NCI-H2196 (cell line): ENCODE results near the gene MIOX.

Experiments used
- DNase-seq: peaks from one replicate; lab custom pipeline; 2025; ENCODE audit not compliant: unreplicated experiment; lab: John Stamatoyannopoulos, UW

MIOX gene

DNA sequence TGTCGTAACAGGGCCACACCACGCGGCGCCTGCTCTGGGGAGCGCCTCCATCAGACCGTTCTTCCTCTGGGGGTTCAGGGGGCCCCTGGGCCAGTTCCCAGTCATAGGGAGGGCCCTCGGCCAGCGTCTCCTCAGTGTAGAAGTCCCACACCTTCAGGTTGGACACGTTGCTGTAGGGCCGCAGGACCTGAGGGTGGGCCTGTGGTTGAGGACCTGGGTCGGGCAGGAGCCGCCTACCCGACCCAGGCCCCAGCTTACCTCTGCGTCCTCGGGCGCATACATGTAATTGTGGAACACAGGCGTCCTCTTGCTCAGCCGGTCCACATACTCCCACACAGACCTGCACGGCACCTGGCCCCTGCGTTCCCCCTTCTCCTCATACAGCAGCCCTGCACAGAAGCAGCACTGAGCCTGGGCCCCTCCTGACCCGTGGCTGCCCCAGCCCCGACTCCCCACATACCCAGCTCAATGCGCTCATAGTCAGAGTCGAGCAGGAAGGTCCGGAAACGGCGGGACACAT lies 32.0 kb upstream of the MIOX start:
- DNase-seq: no peak

DNA sequence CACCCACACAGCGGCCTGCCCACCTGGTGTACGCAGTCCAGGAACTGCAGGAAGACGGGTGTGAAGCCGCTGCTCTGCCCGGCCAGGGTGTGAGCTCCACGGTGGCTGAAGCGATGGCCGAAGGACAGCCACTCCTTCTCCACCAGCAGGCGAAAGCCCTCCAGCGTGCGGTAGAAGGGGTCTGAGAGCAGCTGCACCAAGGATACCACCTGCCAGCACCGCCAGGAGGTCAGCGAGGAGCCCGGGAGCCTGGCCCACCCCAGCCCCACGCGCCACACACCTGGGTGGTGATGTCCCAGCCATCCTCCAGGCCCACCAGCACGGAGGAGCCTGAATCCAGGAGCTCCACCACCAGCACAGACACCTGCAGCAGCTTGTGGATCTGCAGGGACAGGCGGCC lies 31.5 kb upstream of the MIOX start:
- DNase-seq: no peak

DNA sequence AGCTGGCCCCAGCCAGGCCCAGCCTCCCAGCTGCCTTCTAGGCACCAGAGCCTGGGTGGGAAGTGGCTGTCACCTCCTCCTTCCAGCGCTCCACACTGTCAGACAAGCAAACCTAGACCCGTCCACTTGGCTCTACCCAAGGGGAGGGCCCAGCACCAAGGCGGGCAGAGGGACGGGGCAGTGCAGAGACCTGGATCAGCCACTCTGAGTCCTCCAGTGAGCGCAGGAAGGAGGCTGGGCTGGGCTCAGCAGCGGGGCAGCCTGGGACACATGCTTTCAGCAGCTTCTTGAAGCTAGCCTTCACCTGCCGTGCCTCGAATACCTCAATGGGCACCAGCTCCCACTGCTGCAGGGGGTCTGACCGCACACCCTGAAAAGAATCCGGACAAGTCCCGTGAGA lies 30.6 kb upstream of the MIOX start:
- no peak for DNase-seq

DNA sequence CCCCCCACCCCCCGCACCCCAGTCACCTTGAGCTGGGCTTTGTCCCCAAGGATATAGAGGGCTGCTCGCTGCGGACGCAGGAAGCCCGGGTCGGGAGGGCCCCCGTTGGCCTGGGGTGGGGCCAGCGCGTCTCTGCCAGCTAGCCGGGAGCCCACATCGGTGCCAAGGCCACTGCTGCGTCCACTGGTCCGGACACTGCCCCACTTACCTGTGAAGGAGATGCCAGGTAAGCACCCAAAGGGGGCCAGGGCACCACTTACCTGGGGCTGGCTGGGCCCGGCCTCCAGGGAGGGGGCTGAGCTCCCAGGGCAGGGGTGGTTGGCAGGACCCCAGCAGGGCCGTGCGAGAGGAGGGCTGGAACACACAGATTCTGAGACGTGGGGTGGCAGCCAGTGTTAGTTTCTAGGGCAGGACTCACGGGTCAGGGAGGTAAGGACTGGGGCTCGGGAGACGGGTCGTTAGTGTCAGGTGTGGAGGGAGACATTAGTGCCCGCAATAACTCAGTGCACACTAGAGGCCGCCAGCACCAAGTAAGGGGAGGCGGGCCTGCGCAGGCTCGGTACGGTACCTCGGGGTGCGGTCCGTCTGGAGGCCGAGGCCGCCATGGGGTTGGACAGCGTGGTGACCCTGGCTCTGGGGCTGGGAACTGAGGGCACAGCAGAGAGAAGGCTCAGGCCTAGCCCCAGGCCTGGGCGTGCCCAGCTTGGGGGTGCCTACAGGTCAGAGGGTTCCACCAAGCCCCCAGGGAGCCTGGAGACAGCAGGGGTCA lies 30.0 kb upstream of the MIOX start:
- DNase-seq: no peak

DNA sequence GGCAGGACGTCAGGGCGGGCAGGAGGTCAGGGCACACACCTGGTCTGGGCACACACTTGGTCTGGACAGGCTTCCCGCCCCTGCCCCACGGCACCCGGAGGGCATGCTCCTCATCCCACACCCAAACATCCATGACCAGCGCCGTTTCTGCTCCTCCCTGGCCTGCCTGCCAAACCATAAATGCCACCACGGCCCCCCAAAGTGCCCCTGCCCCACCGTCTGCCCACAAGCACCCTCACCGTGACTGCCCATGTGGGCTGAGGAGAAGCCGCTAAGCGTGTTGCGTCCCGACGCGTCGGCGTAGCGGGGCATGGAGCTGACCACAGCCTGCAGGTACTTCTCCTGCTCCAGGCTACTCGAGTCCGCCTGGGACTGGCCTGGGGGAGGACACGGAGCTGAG lies 27.6 kb upstream of the MIOX start:
- DNase-seq: no peak

DNA sequence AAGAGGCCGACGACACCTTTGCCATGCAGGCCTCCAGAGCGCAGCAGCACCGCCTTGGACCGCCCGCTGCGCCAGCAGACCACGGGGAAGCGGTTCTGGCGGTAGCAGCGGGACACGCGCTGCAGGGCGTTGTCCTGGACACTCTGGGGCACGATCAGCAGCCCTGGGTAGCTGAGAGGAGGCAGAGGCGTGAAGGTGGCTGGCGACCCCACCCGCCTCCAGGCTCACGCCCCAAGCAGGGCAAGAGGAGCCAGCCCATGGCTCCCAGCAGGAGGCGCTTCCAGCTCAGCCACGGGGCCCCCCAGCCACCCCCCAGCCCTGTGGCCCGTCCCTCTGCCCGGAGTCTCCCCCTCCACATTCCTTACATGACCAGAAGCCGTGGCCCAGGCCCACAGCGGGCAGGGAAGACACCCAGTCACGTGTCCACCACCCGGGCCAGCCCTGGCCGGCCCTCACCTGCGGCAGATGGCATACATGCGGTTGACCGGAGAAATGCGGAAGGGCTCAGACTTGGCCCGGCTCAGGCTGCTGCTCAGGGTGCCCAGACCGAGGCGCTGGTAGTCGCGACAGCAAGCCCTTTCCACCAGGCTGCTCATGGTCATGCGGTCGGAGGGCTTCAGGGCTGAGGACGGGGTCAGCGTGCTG lies 27.0 kb upstream of the MIOX start:
- no peak for DNase-seq

DNA sequence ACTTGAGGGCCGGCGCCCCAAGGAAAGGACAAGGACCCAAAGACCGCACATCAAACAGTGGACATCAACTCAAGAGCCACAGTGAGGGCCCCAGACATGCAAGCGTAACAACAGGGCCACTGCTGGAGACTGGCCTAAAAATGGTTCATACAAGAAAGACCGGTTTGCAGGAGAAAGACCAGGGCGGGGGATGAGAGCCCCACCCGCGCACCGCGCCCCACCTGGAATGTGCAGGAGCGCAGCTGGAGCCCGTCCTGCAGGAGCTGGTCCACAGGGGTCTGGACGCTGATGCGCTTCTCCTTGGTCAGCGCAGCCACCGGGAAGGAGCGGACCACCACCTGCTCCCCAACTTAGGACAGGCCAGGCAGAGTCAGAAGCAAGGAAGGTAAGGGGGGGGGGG lies 25.7 kb upstream of the MIOX start:
- DNase-seq: no peak

DNA sequence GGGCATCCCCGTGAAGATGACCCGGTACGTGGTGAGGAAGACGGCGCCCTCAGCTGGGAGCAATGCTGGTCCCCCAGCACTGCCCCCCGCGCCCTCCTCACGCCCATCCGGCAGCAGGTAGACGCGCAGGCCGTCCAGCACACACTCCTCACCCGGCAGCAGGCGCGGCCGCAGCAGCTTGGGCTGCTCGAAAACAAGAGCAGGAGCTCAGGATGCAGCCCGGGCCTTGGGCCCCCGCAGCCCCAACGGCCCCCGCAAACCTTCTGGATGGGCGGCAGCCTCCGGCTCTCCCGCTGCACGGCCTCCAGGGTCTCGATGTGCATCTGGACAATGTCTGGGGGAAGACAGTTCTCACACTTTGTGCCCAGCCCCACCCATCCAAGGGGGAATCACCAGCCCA lies 25.1 kb upstream of the MIOX start:
- DNase-seq: no peak

DNA sequence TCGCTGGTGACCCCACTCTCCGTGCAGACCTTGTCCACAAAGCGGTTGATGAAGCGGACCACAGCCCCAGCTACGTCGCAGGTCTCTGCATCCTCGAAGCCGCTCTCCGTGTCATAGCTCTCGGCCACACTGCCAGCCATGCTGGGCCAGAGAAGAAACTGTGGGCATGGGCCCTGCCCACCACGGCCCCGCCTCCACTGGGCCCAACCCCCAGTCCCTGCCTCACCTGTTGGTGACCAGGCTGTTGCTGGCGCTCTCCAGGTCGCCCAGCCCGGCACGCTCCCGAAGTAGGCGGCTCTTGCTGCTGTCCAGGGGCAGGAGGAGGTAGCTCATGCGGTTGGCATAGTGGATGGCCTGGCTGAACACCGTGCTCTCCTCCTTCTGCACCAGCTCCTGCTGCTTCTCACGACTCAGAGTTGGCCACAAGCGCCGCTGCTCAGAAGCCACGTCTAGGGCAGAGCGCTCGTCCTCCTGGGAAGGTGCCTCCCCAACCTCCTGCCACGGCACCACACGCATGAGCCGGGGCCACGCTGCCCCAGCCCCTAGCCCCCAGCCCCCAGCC lies 24.6 kb upstream of the MIOX start:
- no peak for DNase-seq

DNA sequence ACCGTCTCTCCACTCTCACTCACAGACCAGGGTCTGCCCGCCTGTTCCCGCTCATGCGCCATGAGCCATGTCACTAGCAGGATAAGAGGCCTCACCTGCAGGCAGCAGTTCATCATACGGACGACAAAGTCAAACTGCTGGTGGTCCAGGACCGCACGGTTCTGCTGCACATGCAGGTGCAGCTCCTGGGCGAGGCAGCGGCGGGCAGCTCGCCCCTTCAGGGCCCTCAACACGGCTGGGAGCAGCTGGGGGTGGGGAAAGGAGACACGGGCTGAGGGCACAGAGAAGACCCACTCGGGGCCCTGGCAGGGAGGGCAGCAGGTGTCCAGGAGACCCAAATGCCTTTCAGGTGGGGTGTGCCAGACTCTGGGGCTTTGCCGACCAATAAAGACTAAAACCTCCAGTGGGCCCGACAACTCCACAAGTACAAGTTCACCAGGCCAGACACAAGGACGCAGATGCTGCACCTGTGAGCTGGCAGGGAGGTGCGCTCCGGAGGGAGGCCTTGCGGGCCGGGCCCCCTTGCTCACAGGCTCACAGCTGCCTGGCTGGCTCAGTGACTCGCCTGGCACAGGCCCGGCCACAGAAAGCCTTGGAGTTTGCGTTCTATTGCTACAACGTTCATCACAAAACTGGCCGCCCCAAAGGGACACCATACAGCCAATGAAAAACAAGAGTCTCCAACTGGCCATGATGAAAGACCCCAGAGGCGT lies 23.3 kb upstream of the MIOX start:
- no peak for DNase-seq

DNA sequence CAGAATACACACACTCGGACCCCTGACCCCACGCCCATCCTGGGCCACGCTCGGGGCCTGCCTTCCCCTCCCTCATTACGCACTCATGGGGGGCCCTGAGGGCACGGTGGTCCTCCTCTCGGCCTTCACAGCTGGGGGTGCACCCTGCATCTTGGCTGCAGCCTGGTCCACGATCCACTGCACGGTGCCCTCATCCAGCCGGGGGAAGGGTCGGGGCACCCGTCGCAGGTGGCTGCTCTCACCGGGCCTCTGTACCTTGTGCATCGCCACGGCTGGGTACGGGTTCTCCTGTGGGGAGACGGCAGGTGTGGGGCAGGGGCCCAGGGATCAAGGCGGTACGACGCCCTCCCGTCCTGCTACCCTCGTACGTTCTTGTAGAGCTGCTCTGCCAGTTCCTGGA lies 22.2 kb upstream of the MIOX start:
- DNase-seq: no peak

DNA sequence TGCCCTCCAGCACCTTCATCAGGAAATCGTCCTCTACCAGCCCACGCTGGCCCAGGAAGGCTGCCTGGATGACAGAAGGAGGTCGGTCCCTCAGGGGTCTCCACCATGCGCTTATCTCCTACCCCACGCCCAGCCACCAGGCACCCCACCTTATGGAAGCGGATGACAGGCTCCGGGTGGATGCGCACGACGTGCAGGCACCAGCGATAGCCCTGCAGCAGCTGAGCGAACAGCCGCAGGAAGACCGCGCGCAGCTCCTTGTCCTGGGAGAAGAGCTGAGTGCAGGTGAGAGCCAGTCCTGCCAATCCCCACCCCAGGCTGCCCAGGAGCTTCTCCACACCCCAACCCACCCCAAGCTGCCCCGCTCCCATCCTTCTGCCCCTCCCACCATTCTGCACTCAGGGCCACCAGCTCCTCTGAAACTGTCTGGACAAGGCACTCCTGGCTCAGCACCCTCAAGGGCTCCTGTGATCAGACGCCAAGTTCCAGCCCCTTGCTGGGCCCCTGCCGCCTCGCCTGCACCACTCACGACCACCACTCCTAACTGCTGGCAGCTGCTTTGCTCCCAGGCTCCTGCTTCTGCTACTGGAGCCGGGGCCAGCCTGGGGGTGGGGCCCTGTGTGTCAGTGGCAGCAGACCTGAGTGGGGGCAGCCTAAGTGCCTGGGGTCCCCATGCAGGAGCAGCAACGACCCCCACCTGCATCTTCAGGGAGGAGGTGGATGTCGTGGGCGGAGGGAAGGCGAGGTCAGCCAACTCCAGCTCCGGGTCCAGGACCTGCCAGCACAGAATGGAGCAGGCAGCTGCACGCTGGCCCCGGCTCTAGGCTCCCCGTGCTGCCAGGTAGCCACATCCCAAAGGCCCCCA lies 21.4 kb upstream of the MIOX start:
- DNase-seq: no peak

DNA sequence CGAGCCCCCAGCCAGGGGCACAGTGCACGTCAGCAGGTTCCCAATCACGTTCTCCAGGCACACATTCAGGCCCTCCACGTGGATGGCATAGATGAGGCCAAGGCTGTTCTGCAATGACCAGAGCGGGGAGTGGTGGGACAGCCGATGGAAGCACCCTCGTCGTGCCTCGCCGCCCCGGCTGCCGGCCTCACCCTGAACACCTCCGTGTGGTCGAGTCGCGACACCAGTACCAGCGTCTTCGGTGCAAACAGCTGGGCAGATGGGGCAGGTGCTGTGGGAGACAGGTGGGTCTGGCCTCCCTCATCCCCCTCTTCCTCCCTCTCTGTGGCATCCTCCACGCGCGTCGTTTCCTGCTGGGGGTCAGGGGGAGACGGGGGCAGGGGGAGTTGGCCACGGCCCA lies 19.3 kb upstream of the MIOX start:
- DNase-seq: no peak

DNA sequence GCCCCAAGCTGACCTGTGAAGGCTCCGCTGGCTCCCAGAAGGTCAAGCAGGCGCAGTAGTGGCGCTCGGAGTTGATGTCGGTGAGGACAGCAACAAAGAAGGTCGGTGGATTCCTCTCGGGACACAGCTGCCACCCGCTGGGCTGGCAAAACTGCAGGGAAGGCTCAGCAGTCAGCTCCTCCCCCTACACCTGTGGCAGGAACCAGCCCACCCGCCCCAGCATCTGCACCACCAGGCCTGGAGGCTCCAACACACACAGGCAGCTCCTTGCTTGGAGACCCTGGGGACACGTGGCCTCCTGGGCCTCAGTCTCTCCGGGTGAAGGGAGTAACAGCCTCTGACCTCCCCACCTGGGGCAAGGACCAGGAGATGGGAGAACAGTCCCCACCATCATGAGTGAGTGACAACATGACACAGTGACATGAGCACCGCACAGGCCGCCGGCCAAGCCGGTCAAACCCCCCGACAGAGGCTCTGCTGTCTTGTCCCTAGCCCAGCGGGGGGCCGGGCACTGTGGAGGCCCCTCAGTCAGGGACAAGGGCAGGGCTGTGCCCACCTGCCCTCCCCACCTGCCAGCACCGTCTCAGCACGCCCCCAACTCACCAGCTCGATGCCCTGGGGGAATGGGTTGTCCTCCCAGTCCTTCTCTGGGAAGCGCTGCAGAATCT lies 18.8 kb upstream of the MIOX start:
- DNase-seq: no peak

DNA sequence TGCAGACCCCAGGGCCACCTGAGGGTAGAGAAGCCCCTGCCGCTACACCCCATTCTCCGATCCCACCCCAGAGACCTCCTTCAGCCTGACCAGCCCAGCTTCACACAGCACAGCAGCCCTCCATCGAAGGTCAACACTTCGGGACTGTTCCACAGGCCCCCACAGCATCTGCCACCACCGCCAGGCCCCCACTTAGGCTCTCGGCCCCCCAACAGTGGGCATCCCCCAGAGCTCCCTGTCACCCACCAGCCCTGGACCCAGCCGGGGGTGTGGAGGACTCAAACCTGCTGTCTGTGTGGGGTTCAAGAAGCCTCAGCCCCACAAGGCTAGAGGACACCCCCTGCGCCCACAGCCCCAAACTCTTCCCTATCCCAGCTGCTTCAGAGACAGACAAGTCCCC lies 18.0 kb upstream of the MIOX start:
- no peak for DNase-seq

DNA sequence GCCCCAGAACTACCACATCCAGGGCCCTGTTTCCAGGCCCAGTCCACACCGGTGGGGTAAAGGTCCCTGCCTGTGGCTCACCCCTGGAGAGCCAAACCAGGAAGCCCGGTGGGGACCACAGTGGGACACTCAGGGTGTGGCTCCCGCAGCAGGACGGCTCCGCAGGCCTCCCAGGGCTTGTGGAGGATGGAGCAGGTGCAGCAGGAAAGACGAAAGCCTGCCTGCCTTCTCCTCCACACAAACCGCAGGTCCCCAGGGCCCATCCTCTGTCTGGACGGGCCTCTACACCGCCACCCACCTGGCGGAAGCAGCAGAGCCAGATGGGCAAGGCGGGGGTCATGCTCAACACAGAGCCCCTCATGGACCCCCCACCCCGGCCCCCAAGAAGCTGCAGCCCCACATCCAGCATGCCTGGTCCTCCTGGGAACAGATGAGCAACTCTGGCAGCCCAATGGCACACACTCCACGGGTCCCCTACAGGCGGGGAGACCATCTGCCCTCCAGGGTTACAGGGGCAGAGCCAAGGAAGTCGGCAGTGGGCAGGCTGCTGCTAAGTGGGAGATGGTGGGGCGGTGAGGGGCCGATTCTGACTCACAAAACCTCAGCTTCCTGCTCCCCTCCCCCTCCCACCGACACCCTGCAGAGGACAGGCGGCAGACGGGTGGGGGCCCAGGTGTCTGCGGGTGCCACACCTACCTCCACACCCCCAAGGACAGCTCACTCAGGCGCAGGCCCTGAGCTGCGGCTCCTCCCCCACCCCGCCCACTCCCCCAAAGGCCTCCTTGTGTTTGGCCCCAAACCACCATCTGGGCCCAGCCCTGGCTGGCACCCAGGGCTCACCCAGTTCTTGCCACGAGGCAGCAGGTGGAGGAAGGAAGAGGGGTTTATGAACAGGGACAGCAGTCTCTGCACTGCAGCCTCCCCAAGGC lies 17.0 kb upstream of the MIOX start:
- peak; percentile 70 for DNase-seq

DNA sequence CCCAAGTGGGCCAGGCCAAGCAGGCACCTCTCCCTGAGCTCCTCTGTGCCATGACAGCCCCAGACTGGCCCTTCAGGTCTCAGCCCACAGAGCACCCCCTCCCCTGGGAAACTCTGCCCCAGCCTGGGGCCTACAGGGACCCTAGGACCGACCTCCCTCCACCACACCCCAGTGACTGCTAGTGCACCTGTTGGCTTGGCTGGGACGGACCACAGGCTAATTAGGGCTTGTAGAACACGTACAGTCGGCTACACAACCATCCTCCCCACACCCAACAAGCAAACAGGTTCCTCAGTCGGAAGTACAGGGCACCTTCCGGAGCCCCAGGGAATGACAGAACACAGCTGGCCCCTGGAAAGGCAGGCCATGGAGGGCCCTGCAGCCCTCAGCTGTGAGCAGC lies 16.2 kb upstream of the MIOX start:
- no peak for DNase-seq

DNA sequence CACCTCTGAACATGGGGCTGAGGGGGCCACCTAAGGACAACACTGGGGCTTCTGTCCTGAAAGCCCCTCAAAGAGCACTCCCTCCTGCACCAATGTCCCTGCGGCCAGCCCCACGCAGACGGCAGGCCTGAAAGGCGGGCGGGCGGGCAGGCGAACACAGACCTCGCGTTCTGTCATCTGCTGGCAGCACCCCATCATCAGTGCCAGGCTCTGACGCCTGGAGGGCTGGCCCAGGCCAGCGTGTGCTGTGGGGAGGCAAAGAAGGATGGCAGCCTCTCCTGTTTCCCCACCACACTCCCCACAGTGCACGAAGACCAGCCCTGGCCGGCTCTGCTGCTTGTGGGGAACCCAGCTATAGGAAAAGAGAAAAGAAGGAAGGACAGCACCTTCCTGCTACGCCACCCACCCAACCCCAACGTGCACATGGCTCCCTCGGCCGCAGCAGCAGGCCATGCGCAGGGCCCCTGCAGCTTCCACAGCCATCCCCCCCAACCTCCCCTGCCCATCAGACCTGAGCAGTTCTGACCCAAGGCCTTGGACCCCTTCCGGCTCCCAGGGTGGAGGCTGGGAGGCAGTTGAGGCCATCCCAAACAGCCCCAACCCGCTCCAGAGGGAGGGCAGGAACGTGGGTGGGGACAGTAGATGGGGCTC lies 15.3 kb upstream of the MIOX start:
- no peak for DNase-seq

DNA sequence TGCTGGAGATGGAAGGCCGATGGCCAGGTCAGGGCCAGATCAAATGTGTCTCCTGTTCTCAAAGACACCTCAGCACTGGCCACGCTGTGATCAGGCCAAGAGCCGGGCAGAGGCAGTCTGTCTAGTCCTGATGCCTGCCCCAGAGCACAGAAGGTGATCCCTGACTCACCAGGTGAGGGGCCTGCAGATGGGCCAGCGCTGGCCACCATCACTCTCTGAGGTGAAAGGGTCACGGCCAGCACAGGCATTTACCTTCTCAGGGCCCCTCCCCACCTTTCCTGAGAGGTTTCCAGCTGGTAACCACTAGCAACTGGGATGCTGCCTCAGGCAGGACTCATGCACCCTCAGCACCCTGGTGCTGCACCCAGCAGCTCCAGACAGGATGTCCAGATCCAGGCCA lies 14.7 kb upstream of the MIOX start:
- DNase-seq: no peak
